ENCODE measurements around the gene CD28.

GRCh38 chr2:203704430-203704829 lies 2.0 kb upstream of the CD28 start:
- no peak for TF ChIP-seq POLR2AphosphoS5 (IDR thresholded peaks at IDR 0.05; ENCODE audit: insufficient read depth in 1 of 2, low read depth in 1 of 2)
- TF ChIP-seq CTCF (IDR thresholded peaks at IDR 0.05), result no peak
- no peak for TF ChIP-seq POLR2A (IDR thresholded peaks at IDR 0.05)

All from vagina (tissue), 2 donors.